COR-L47 (cell line): Measurements from ENCODE around the gene RAB22A.

Experiments
- DNase-seq: peaks from one replicate; lab custom pipeline; 2025; lab: John Stamatoyannopoulos, UW

Gene RAB22A

DNA sequence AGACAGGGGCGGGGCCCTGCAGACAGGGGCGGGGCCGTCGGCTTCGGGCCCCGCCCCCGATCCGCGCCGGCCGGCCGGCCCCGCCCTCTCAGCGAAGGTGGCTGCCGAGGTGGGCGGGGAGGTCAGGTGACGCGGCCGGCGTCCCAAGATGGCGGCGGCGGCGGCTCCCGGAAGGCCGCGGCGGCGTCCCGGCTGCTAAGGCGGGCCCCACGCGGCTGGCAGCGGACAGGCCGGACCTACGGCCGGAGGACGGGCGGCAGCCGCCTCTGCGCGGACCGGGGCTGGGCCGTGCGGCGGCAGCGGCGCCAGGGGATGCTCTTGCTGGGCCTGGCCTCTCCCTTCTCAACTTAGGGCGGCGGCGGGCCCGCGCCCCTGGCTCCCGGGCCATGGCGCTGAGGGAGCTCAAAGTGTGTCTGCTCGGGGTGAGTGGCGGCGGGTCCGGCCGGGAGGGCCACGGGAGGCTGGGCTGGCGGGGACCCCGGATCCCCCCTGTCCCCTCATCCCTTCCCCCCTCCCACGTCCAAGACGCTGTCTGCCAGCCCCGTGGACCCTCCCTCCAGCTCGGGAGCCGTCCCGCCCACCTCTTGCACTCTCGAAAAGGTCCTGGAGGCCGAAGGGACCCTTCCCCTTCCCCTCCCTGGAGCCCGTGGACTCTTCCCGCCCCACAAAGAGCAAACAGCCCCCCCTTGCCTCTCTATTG lies at the start of gene RAB22A:
TSS of gene RAB22A (plus strand) at position 125 of the 700 bp plus-strand sequence. CDS start at position 387, 262 bp downstream.
- DNase-seq = peak; percentile 60

DNA sequence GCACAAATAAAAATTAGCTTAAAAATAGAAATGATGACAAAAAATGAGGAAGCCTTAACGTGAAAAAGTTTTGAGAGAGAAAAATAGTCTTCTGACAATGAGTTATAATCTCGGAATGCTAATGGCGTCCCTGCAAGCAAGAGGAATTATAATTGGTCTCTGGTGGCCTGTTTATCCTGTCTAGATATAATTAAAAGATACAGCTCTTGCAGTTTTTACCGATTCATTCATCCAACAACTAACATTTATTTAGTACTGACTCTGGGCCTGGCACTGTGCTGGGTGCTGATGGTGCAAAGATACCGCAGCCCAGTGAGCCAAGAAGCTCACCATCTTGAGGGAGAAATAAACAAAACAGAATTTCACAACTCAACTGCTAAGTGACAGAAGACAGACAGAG lies 49.5 kb upstream of the RAB22A start:
- DNase-seq = no peak

GRCh38 chr20:58261660-58262059 lies 47.9 kb upstream of the RAB22A start:
- no peak for DNase-seq

DNA sequence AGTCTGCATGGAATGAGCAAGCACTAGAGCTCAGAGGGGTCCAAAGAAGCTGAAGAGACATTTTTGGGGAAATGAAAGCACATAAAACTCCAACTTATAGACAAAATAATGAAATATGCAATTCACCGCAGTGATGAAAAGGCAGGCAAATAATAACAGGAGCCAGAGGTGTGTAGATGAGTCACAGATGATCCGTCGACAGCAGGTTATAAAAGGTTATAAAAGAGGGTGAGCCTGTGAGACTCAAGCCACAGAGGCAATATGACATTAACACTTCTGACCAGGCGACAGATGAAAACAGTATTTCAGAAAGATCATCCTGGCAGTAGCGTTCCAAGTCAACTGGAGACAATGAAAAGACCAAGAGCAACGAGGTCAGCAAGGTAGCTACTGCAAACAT lies 45.2 kb upstream of the RAB22A start:
- no peak for DNase-seq

DNA sequence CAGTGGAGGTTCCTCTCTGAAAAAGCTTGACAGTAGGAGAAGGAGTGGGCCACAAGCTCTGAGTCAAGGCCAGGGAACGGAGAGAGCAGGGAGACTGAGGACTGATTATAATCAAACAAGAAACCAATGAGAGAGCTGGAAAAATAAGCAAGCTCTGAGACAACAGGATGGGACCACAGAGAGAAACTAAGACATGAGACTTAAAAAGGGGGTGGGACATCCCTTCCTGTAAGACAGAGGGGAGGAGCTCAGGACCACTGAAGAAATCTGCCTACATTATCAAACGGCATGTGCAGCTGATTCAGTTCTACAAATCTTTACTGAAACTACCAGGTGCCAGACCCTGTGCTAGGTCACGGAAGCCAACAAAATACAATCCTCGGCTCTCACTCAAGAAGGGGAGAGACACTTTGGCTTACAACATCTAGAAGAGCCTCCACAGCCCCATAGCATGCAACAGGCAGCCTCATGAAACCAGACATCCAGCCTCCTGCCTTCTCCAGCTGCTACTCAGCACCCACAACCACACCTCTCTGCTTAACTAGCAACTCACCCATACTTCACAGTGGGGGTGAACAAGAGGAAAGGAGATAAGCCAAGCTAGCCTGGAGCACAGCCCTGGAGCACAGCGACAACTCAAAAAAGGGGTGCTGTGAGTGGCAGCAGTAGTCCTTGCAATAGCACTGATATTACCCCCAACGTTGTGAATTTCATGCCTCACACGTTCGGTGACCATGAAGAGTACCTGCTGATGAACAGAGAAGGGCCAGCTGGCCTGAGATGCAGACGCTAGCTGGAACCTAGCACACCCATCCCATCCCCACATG lies 41.9 kb upstream of the RAB22A start:
- no peak for DNase-seq

DNA sequence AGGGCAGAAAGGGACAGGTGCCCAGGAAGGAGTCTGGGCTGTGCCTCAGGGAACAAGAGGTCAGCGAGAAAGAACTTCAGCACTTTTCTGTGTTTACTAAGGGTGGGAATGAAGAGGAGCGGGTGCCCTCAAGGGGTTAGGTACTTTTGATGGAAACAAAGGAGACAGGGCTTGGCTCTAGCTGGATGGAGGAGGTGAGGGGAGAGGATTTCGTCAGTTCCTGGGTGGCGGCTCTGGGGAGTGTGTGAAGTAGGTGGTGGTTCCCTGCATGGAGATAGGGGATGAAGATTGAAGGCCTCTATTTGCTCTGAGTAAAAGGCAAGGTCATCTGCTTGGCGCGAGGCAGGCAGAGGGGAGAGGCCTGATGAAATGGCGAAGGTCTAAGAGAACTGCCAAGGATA lies 41.1 kb upstream of the RAB22A start:
- DNase-seq = no peak

GRCh38 chr20:58268936-58269619 lies 40.4 kb upstream of the RAB22A start:
- no peak for DNase-seq

DNA sequence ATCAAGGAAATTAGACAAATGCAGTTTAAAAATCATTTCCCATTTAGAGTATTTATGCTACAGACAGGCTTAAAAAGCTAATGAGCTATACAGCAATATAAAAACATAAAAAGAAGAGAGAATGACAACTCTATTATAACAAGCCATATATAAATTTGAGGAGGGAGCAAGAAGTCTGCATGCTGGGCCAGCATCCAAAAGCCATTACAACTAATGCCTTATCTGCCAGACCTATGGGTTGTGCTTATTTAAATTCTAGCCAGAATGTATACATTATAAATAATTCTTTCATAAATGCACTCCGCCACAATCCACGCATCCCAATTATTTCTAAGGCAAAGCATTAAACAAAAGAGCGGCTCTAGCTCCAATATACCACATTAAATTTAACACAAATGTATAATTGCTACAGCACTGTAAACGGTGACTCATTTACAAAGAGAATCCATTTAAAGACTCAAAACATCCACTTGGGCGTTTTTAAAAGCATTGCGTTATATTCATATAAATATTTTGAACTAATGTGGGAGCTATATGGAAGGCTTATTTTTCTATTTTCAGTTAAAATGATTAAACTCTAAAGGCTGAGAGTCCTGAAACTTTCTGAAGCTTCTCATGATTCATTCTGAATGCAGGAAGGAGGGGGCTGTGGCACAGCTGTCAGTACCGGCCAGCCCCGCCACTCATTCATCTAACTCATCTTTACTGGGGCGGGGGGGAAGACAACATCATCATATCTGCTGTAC lies 37.7 kb upstream of the RAB22A start:
- DNase-seq = no peak

GRCh38 chr20:58274384-58274783 lies 35.1 kb upstream of the RAB22A start:
- DNase-seq = no peak

DNA sequence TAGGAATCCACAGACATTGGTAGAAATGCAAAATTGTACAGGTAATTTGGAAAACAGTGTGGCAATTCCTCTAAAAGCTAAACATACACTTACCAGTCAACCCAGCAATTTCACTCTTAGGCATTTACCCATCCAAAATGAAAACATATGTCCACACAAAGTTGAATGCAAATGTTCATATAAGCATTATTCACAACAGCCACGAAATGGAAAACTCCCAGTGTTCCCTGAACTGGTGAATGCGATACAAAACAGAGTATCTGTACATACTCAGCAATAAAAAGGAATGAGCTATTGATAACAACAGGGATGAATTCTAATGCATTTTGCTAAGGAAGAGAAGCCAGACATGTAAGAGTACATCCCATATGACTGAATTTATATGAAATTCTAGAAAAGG lies 32.4 kb upstream of the RAB22A start:
- DNase-seq = no peak

DNA sequence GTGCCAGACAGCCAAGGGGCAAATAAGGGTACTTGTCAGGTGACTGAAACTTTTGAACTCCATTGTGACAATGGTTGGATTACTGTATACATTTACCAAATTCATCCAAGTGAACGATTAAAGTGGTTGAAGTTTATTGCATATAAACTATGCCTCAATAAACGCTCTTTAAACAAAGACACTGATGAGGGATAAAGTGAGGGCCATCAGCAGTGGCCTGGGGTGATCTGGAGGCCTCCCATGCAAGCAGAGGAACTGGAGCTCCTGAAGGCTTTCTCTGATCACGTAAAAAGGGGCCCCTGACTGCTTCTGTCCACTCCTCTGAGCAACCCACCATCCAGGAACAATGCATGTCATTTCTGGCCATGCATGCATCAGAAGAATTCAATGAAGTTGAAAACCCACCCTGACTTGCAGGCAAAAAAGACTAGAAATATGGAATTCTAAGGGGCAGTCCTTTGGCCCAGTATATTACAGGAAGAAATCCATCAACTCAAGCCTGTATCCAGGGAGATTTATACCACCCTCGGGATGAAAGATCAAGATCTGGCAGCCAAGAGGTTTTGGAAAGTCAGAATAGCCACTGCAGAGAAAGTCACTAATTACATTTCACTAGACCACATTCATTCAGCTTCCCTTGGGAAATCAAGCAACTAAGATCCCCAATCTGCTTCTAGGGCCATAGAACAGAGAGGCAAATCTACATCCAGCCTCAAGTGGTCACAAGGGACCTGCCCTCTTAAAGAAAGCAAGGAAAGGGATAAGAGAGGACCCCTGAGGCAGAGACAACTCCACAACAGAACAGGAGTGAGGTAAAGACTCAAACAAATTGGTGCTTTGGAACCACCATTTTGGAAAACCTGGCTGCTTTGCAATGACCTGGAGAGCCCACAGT lies 31.7 kb upstream of the RAB22A start:
- DNase-seq = no peak

- no peak for DNase-seq
Measured at GRCh38 chr20:58286729-58287128, 22.8 kb upstream of the RAB22A start.

- DNase-seq = no peak
Measured at GRCh38 chr20:58287638-58288037, 21.9 kb upstream of the RAB22A start.

- DNase-seq = no peak
Measured at GRCh38 chr20:58289143-58289542, 20.4 kb upstream of the RAB22A start.

- DNase-seq = peak; percentile 10
Measured at GRCh38 chr20:58293453-58293852, 16.1 kb upstream of the RAB22A start.

DNA sequence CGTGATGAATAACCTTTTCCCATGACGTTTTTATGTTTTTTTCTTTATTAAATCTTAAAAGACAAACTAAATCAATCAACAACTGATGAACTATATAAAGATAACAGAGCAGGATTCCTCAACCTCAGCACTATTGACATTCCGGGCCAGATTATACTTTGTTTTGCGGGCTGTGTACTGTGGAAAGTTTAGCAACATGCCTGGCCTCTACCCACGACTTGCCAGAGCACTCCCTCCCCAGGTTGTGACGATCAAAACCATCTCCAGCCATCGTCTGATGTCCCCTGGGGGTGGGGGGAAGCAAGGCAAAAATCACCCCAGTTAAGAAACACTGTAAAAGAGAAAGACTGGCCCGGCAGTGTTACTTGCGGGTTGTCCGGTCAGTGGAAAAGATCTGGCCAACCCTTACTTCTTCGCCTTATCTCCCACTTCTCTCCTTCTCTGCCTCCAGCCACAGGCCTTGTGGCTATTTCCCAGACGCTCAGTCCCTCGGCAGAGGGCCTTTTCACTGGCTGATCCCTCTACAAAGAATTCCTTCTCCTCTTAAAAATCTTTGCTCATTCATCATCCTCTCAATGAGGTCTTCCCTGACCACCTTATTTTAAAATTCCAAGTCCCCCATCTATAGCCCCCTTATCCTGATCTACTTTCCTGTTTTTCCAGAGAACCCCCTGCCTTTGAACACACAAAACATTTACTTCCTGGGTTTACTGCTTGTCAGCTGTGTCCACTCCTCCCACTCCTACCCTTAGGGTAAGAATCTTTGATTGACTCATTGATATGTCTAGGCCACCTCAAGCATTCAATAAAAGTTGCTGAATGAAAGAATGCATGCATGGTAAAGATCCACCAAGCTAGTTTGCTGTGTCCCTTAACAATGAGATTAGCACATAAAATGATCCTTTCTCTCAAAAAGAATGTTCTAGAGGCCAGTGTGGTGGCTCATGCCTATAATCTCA lies 14.7 kb upstream of the RAB22A start:
- DNase-seq = no peak

DNA sequence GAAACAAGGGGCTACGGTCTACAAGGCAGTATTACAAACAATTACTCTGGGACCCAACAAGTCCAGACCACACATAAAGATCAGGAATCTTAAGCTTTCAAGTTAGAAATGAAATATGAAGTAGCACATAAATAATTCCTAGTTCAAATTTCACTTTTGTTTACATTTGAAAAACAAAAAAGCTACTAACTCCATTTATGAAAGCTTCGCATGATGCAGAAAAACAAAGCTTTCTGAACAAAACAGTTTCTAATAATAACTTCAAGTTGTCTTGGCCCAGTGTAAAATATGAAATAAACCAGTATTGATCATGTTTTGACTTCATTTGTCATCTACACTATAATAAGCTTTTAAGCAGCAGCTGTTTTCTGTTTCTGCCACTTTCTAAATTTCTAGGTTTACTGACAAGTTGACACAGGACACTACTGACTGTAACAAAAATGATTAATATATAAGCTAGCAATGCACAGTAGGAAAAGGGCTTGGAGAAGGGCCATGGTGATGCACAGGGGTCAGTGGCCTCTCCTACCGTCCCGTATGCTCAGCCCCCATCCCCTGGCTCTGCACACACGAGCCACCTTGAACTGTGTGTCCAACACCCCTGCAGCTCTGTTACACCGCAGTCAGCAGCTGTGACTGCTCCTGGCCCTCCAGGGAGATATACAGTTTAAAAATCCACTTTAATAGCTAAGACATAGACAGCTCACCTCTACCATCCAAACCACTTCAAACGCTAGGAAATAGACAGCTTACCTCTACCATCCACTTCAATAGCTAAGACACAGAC lies 13.3 kb upstream of the RAB22A start:
- DNase-seq = no peak

GRCh38 chr20:58297394-58297793 lies 12.1 kb upstream of the RAB22A start:
- no peak for DNase-seq

DNA sequence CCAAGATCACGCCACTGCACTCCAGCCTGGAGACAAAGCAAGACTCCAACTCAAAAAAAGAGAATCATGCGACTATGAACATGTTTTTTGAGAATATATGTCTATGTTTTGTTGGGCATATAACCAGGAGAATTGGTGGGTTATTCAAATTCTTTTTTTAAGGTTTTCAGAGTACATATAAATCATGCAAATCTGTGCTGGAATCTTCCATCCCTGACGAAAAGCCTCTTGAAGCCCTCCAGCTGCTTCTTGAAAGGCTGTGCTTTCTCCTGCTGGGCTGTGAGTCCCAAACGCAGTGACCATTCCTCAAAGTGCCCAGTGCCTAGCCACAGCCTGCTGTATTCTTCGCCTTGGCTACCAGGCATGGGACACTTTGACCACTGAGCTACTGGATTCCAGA lies 9.2 kb upstream of the RAB22A start:
- no peak for DNase-seq
